Activated CD8-positive, alpha-beta T cell treated with anti-CD3 and anti-CD28 coated beads for 36 hours (primary cell): Measurements from ENCODE around the gene ZBTB46. TPM values are rescaled to one million over a fixed set of nuclear protein-coding genes. Genes with fewer than 3 reads are reported as not detected.

Experiments
- ATAC-seq: fragments of 200-7000 bp; cut with Tn5 transposase; one replicate; pipeline ENCODE4 v1.10.0; 2021; ENCODE audit warnings: mild to moderate bottlenecking, moderate library complexity
- CTCF ChIA-PET: fragments of 350-600 bp; sonication (Branson Sonifier 250); formaldehyde crosslinking; loops from one replicate; lab custom pipeline; 2021; ENCODE audit warnings: antibody characterized with exemption; lab: Charles Lee
- POLR2A ChIA-PET: fragments of 350-600 bp; sonication (Branson Sonifier 250); formaldehyde crosslinking; loops from one replicate; lab custom pipeline; 2021; ENCODE audit warnings: antibody characterized with exemption; lab: Charles Lee
- DNase-seq: peaks from one replicate; pipeline ENCODE4 v3.0.0-alpha.2; 2020
- H3K27ac Mint-ChIP-seq: one replicate; pipeline ENCODE4 v1.8.0; 2021; ENCODE audit warnings: mild to moderate bottlenecking, mixed read lengths
- H3K27me3 Mint-ChIP-seq: one replicate; pipeline ENCODE4 v1.8.0; 2021; ENCODE audit warnings: mixed read lengths
- H3K36me3 Mint-ChIP-seq: one replicate; pipeline ENCODE4 v1.8.0; 2021; ENCODE audit warnings: low read depth, mixed read lengths
- H3K4me1 Mint-ChIP-seq: one replicate; pipeline ENCODE4 v1.8.0; 2021; ENCODE audit warnings: low read depth, mixed read lengths
- H3K4me3 Mint-ChIP-seq: one replicate; pipeline ENCODE4 v1.8.0; 2021; ENCODE audit warnings: mild to moderate bottlenecking, moderate library complexity, mixed read lengths
- H3K9me3 Mint-ChIP-seq: one replicate; pipeline ENCODE4 v1.8.0; 2021; ENCODE audit warnings: mixed read lengths
- CTCF ChIP-seq: fragments of 200-600 bp; IDR thresholded peaks from one replicate; pipeline ENCODE4 v1.8.0; 2022; ENCODE audit warnings: antibody characterized with exemption, mild to moderate bottlenecking
- intact Hi-C: fragments of 100-400 bp; cut with micrococcal nuclease; formaldehyde crosslinking; loops from one replicate; pipeline ENCODE4 v1.10.0; 2022
- total RNA-seq, 2 experiments: library from RNA; stranded (reverse); gene quantifications; one replicate each; pipeline ENCODE4 v1.2.3, GENCODE V29; 2021

The ZBTB46 gene
- total RNA-seq, 2 experiments from 2014 or later: 0.31 to 0.38 TPM

- H3K4me3 Mint-ChIP-seq: no peak overlapping the region
- no peak for TF ChIP-seq CTCF
These were observed 2.9 kb downstream of the ZBTB46 start for GRCh38 chr20:63828124-63828523.

GRCh38 chr20:63826753-63827152 lies 4.3 kb downstream of the ZBTB46 start:
- H3K27ac Mint-ChIP-seq: no peak overlapping the region
- no peak for TF ChIP-seq CTCF
- no peaks in the 10 kb centered on the region for H3K9me3 Mint-ChIP-seq
- no peaks in the 10 kb centered on the region for H3K36me3 Mint-ChIP-seq
- CTCF ChIA-PET: no interaction called here
- peaks cover 39% of the 10 kb centered on the region for H3K27me3 Mint-ChIP-seq
- H3K4me1 Mint-ChIP-seq: peaks cover 19% of the 10 kb centered on the region
- no peak for ATAC-seq
- no peak for DNase-seq
- intact Hi-C loops: no loop called here
- no peak overlapping the region for H3K4me3 Mint-ChIP-seq
- POLR2A ChIA-PET: no interaction called here

More at GRCh38 chr20:63828124-63828523, 2.9 kb downstream of the ZBTB46 start:
- intact Hi-C loops: no loop called here
- Mint-ChIP-seq H3K27me3 (peaks cover 46% of the 10 kb centered on the region), H3K27ac (no peak overlapping the region), H3K4me1 (peaks cover 19% of the 10 kb centered on the region), H3K36me3 (no peaks in the 10 kb centered on the region), H3K9me3 (no peaks in the 10 kb centered on the region)
- ChIA-PET CTCF (no interaction called here), POLR2A (interaction anchor here (0.6 kb wide), 1 partner anchor 823 kb away, joined by 3 read pairs; no protein-coding TSS in a partner anchor)
- DNase-seq (no peak), ATAC-seq (no peak)

GRCh38 chr20:63825331-63826118 lies 5.5 kb downstream of the ZBTB46 start:
- no peaks in the 10 kb centered on the region for H3K9me3 Mint-ChIP-seq
- peaks cover 39% of the 10 kb centered on the region for H3K27me3 Mint-ChIP-seq
- intact Hi-C loops: no loop called here
- no peak for TF ChIP-seq CTCF
- ATAC-seq (no peak), DNase-seq (no peak)
- no peak overlapping the region for H3K4me3 Mint-ChIP-seq
- H3K36me3 Mint-ChIP-seq: no peaks in the 10 kb centered on the region
- H3K27ac Mint-ChIP-seq: no peak overlapping the region
- POLR2A ChIA-PET: no interaction called here
- peaks cover 19% of the 10 kb centered on the region for H3K4me1 Mint-ChIP-seq
- CTCF ChIA-PET: no interaction called here

- CTCF ChIA-PET: no interaction called here
- H3K36me3 Mint-ChIP-seq: no peaks in the 10 kb centered on the region
- no peak overlapping the region for H3K27ac Mint-ChIP-seq
- no peak for ATAC-seq
- POLR2A ChIA-PET: no interaction called here
- intact Hi-C loops: no loop called here
- no peak overlapping the region for H3K4me3 Mint-ChIP-seq
- H3K27me3 Mint-ChIP-seq: peaks cover 25% of the 10 kb centered on the region
- H3K9me3 Mint-ChIP-seq: no peaks in the 10 kb centered on the region
- no peak for TF ChIP-seq CTCF
- peaks cover 8% of the 10 kb centered on the region for H3K4me1 Mint-ChIP-seq
- DNase-seq: no peak
These were observed 7.3 kb downstream of the ZBTB46 start for GRCh38 chr20:63823691-63824311.

GRCh38 chr20:63822276-63822696 lies 8.8 kb downstream of the ZBTB46 start:
- ChIA-PET POLR2A (no interaction called here), CTCF (no interaction called here)
- Mint-ChIP-seq H3K4me1 (peaks cover 8% of the 10 kb centered on the region), H3K27me3 (peaks cover 15% of the 10 kb centered on the region), H3K36me3 (no peaks in the 10 kb centered on the region), H3K27ac (no peak overlapping the region), H3K9me3 (no peaks in the 10 kb centered on the region), H3K4me3 (no peak overlapping the region)
- no peak for ATAC-seq
- no peak for DNase-seq
- intact Hi-C loops: no loop called here
- TF ChIP-seq CTCF: no peak
